ENCODE measurements around the gene SLAMF9.
A peak's percentile ranks its signal among the peaks of the same experiment; 100 is the strongest.

SLAMF9 gene

GRCh38 chr1:159945483-159946241 lies 8.4 kb downstream of the SLAMF9 start, which contains the start of gene IGSF9:
Gene IGSF9 (minus strand): TSS chr1:159945613. CDS start chr1:159943454, 2,159 bp downstream.
- DNase-seq: peak; percentile 72 to 79

GRCh38 chr1:159944623-159945455 lies 9.2 kb downstream of the SLAMF9 start:
- DNase-seq: no peak

DNA sequence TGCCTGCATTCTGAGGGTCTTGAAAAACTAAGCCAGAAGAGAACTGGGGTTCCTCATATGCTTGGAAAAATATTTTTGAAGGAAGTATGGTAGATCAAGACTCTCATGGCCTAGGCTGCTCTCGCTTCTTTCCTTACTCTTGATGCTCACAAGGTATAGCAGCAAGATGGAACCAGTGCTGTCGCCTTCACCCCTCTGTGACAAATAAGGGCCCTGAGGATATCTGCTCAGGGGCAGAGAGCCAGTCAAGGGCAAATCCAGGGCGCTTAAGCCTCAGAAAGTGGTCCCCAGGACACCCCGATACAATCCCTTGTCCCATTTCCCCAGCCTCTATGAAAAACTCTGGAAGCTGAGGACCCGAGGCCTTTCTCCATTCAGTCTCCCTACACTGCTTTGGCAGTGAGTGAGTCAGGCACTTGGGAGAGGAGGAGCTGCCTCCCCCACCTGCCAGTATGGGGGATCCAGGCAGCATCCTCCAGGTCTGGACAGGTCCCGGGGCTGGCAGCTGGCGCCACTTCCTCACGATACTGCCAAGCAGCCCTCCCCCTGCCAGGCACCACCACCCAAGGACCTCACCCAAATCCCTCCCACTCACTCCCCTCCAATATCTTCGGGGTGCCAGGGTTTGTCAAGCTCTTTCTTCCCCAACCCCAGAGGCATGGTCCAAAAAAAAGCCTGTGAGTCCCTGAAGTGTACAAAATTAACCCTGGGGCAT lies 10.0 kb downstream of the SLAMF9 start:
- DNase-seq: no peak

GRCh38 chr1:159943278-159943640 lies 10.8 kb downstream of the SLAMF9 start:
- no peak for DNase-seq

- DNase-seq: no peak
Measured at GRCh38 chr1:159942632-159943277, 11.3 kb downstream of the SLAMF9 start.

DNA sequence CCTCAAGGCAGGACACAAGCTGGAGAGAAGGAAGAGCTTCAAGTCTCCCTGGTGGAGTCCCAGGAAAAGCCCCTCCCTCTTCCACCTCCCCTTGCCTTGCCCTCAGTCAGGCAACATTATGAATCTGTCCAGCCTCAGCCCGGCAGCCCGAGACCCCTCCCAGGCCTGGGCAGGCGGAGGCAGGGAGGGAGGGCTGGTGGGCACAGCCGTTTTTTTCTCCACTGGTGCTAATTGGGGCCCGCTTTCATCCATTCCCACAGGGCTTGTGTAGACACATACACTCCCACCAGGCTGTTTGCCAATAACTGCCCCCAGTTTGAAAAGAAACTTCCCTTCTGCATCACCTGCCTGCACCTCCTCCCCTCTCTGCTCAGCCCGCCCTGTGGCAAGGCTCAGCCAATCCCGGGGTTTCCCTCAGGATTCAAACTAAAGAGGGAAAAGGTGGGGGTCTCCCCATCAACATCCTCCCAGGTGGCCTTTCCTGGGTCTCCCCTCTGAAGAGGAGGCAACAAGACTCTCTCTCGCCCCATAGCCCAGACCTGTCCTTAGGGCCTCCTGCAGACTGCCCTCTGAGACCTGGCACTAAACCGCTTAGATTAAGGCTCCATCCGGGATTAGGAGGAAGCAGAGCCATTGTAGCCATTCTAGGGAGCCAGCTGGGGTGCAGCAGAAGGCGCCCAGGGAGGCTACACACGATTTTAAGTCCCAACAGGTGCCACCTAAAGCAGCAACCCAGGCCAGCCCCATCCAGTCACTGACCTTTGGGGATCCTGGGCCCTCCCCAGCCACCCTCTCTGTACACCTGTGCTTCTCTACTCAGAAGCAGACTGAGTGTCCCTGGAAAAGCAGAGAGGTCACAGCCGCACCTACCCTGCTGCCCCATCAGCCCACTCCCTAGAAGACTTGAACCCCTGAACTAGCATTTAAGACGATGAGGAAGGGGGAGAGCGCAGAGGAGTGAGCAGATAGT lies 12.2 kb downstream of the SLAMF9 start:
- no peak for DNase-seq

- DNase-seq: no peak
Measured at GRCh38 chr1:159941141-159941540, 12.9 kb downstream of the SLAMF9 start.

GRCh38 chr1:159940006-159940620 lies 13.9 kb downstream of the SLAMF9 start:
- no peak for DNase-seq

GRCh38 chr1:159939678-159940002 lies 14.4 kb downstream of the SLAMF9 start:
- no peak for DNase-seq

- DNase-seq: no peak
Measured at GRCh38 chr1:159938905-159939677, 14.9 kb downstream of the SLAMF9 start.

- DNase-seq: no peak
Measured at GRCh38 chr1:159938211-159938852, 15.7 kb downstream of the SLAMF9 start.

- no peak for DNase-seq
Measured at GRCh38 chr1:159937054-159937750, 16.8 kb downstream of the SLAMF9 start.

- peak; percentile 70 to 82 for DNase-seq
Measured at GRCh38 chr1:159936273-159936904, 17.6 kb downstream of the SLAMF9 start.

DNA sequence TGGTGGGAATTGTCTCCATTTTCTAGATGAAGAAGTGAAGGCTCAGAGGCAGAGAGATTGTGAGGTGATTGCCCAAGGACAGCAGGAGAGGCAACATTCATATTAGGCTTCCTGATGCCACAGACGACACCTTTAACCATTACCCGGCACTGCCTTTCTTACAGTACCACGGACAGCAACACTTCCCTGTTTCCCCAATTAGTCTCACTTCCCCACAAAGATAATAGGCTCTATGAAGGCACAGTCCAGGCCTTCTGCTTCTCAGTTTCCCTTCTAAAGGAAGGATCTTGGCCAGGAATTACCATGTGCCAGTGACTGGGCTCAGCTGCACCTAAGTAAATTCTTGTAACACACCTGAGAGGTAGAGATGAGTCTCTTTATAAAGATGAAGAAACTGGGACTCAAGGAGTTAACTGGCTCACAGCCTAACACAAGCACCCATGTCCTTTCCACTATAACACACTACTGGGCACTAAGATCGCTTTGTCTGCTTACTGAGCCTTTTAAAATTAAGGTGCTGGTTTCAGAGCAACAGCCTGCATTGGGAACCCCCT lies 18.2 kb downstream of the SLAMF9 start:
- no peak for DNase-seq

DNA sequence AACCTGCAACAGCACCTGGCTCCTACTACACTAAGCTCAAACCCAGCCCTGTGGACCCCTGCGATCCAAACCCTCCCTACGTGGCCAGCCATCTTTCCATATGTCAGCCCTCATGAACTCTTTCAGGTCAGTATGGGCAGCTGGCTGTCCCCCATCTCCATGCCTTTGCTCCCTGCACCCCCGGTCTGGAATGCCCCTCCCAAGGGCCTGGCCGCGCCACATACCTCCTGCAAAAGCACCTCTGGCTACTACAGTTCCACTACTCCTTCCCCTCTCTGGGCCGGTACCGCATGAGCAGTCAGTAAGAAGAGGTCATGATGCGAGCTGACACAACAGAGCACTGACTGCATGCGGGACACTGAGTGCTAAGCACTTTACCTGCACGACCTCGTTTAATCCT lies 18.7 kb downstream of the SLAMF9 start:
- no peak for DNase-seq

GRCh38 chr1:159934136-159935039 lies 19.6 kb downstream of the SLAMF9 start:
- DNase-seq: no peak

DNA sequence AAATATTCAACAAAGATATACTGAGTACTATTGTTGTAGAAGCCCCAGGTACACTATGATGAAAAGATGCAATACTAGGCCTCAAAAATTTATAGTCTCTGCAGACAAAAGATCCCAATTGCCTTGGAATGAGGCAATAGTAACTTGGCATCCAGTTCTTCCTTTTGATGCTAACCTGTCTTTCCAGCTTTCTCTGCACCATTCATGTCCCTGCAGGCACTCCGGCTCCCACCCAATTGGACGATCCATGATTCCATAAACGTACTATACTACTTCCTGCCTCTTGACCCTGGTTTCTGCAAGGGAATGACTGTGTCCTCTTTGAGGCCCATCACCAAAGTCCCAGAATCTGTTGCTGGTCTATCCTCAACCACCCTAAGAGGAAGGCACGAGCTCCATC lies 20.7 kb downstream of the SLAMF9 start:
- DNase-seq: no peak

Data from stimulated activated CD4-positive, alpha-beta T cell treated with anti-CD3 and anti-CD28 coated beads, Interleukin-4, amount 100 ng/mL, for 4 hours (primary cell).